ENCODE data around the gene NCK1. TPM values are rescaled to one million over a fixed set of nuclear protein-coding genes. Genes with fewer than 3 reads are reported as not detected.

Gene NCK1
- total and polyA plus RNA-seq, 2 experiments from 2014 or later, result 25.1 to 47.7 TPM

DNA sequence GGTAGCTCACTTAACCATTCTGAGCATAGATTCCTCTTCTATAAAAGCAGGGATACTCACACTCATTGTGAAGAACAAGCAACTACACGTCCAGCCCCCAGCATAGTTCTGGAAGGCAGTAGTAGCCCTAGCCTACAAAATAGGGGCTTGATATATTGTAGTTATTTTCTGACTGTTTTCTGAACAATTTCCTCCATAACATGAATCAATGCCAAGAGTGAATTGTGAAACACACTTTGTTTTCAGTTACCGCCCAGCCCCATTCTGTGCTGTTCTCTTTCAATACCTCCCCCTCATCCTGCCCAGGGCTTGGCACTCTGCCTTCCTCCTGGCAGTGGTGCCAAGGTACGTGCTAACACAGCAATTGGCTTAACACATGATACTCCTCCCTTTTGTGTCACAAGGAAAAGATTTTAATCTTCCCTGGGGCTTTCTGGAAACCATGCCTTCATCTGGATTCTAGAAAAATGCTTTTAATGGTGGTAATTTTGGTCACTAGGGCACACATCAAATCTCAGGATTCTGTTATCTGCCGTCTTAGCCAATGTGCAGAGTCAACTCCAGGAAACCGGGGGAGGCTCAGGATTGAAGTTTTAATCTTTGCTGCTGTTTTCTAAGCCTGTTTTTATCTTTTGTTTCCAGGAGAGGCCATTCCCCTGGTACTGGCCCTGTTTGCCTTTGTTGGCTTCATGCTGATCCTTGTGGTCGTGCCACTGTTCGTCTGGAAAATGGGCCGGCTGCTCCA lies 132.9 kb downstream of the NCK1 start:
- WGBS (ENCODE audit: low lambda C conversion rate, missing lambda C conversion rate), result 70% methylated on average over 8 of the region's 8 CpGs

DNA sequence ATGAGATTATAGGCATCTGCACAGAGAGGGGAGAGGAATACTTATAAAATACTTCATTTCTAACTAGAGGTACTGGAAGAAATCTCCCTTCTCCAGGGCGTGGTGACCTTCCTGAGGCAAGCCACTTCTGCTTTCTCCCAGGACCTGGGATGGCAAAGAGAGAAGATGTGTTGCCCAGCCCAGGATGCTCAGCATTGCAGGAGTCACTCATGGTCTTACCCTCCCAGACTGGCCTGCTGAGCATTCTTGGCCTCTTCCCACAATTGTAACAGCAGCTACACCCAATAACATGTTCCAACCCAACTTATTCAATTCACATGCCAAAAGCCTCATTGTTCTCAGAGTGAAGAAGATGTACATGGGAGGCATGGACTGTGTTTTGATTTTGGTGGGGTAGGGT lies 133.6 kb downstream of the NCK1 start:
- Histone ChIP-seq H3K27me3 (no peaks in the 10 kb centered on the region), H3K9me3 (ENCODE audit: low read depth) (no peaks in the 10 kb centered on the region), H3K9me2 (replicated peaks; ENCODE audit: insufficient read depth) (no peaks in the 10 kb centered on the region), H3K4me2 (no peak overlapping the region), H3K79me2 (no peaks in the 10 kb centered on the region), H3K27ac (no peak overlapping the region), H4K20me1 (ENCODE audit: insufficient read depth, poor library complexity, severe bottlenecking) (no peaks in the 10 kb centered on the region), H2AFZ (no peak overlapping the region), H3K4me3 (no peak overlapping the region), H3K36me3 (replicated peaks; ENCODE audit: insufficient read depth, low read depth) (no peaks in the 10 kb centered on the region), H3K4me1 (ENCODE audit: insufficient read depth) (no peaks in the 10 kb centered on the region)
- WGBS (ENCODE audit: low lambda C conversion rate, missing lambda C conversion rate), result 93% methylated on average over 1 of the region's 1 CpG
- no peak for DNase-seq (ENCODE audit: low spot score)
- no peak for TF ChIP-seq EZH2 (IDR thresholded peaks at IDR 0.05; ENCODE audit: borderline replicate concordance)
- TF ChIP-seq, protein P1, sequence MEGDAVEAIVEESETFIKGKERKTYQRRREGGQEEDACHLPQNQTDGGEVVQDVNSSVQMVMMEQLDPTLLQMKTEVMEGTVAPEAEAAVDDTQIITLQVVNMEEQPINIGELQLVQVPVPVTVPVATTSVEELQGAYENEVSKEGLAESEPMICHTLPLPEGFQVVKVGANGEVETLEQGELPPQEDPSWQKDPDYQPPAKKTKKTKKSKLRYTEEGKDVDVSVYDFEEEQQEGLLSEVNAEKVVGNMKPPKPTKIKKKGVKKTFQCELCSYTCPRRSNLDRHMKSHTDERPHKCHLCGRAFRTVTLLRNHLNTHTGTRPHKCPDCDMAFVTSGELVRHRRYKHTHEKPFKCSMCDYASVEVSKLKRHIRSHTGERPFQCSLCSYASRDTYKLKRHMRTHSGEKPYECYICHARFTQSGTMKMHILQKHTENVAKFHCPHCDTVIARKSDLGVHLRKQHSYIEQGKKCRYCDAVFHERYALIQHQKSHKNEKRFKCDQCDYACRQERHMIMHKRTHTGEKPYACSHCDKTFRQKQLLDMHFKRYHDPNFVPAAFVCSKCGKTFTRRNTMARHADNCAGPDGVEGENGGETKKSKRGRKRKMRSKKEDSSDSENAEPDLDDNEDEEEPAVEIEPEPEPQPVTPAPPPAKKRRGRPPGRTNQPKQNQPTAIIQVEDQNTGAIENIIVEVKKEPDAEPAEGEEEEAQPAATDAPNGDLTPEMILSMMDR (IDR thresholded peaks at IDR 0.05; ENCODE audit: poor library complexity), result no peak
- TF ChIP-seq EZH2phosphoT487 (IDR thresholded peaks at IDR 0.05; ENCODE audit: low read depth, severe bottlenecking, unreplicated experiment), result no peak

More for the DNA sequence above, 132.9 kb downstream of the NCK1 start:
- no peak overlapping the region for H2AFZ ChIP-seq
- no peak overlapping the region for H3K27ac ChIP-seq
- H3K36me3 ChIP-seq (replicated peaks; ENCODE audit: insufficient read depth, low read depth), result no peaks in the 10 kb centered on the region
- no peaks in the 10 kb centered on the region for H4K20me1 ChIP-seq (ENCODE audit: insufficient read depth, poor library complexity, severe bottlenecking)
- DNase-seq (ENCODE audit: low spot score), result no peak
- H3K79me2 ChIP-seq, result no peaks in the 10 kb centered on the region
- TF ChIP-seq EZH2 (IDR thresholded peaks at IDR 0.05; ENCODE audit: borderline replicate concordance), result no peak
- TF ChIP-seq EZH2phosphoT487 (IDR thresholded peaks at IDR 0.05; ENCODE audit: low read depth, severe bottlenecking, unreplicated experiment), result no peak
- TF ChIP-seq, protein P1 (IDR thresholded peaks at IDR 0.05; ENCODE audit: poor library complexity), result no peak
- no peaks in the 10 kb centered on the region for H3K9me2 ChIP-seq (replicated peaks; ENCODE audit: insufficient read depth)
- H3K4me2 ChIP-seq, result no peak overlapping the region
- H3K4me1 ChIP-seq (ENCODE audit: insufficient read depth), result no peaks in the 10 kb centered on the region
- no peaks in the 10 kb centered on the region for H3K9me3 ChIP-seq (ENCODE audit: low read depth)
- no peaks in the 10 kb centered on the region for H3K27me3 ChIP-seq
- no peak overlapping the region for H3K4me3 ChIP-seq

Other genes with a start within 250 kb of the NCK1 start
- gene STAG1, start 109.8 kb upstream of the NCK1 start, total RNA-seq, result 37.0 and 41.1 TPM in 2 replicates
- gene STAG1, start 109.8 kb upstream of the NCK1 start, polyA plus RNA-seq, result 12.4 and 16.6 TPM in 2 replicates
- 0.64 and 1.5 TPM in 2 replicates for gene SLC35G2, start 43.1 kb upstream of the NCK1 start, total RNA-seq
- gene SLC35G2, start 43.1 kb upstream of the NCK1 start, polyA plus RNA-seq, result 1.6 and 3.6 TPM in 2 replicates
- gene IL20RB, start 95.8 kb downstream of the NCK1 start, total RNA-seq, result 0.48 and 0.50 TPM in 2 replicates
- 0.59 TPM in 1 of 2 replicates, not detected in the other for gene IL20RB, start 95.8 kb downstream of the NCK1 start, polyA plus RNA-seq

All from hepatocyte (in vitro differentiated cells).